ENCODE measurements around the gene MEF2B. TPM values are rescaled to one million over a fixed set of nuclear protein-coding genes. Genes with fewer than 3 reads are reported as not detected.

Gene MEF2B
- polyA plus RNA-seq, 1 donor from 2014 or later: 0.22 TPM

DNA sequence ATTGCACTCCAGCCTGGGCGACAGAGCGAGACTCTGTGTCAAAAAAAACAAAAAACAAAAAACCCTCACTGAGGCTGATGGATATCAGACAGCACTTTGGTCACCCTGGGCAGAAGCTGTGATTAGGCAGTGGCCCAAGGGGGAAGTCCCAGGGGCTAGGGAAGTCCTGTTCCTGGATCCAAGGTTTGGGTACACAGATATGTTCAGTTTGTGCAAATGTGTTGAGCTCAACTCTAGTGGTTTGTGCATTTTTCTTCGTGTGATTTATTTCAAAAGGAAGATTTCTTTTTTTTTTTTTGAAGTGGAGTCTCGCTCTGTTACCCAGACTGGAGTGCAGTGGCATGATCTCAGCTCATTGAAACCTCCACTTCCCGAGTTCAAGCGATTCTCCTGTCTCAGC lies 12.3 kb downstream of the MEF2B start:
- Histone ChIP-seq H4K20me1 (ENCODE audit: insufficient read depth) (no peaks in the 10 kb centered on the region), H3K9me2 (ENCODE audit: insufficient read depth, low read length) (no peaks in the 10 kb centered on the region), H3K36me3 (ENCODE audit: insufficient read depth, low read length) (no peaks in the 10 kb centered on the region), H3F3A (ENCODE audit: insufficient read depth, low read length, poor library complexity, severe bottlenecking) (no peaks in the 10 kb centered on the region), H3K79me2 (replicated peaks; ENCODE audit: insufficient read depth, low read length) (no peaks in the 10 kb centered on the region), H3K27me3 (ENCODE audit: insufficient read depth, low read depth, low read length) (no peaks in the 10 kb centered on the region), H2AFZ (ENCODE audit: low read depth, low read length) (no peak overlapping the region), H3K9me3 (ENCODE audit: low read length) (no peaks in the 10 kb centered on the region), H3K4me2 (ENCODE audit: low read length) (no peak overlapping the region), H3K27ac (ENCODE audit: low read length) (no peak overlapping the region), H3K9ac (ENCODE audit: low read length) (no peak overlapping the region), H3K4me3 (ENCODE audit: low read length) (no peak overlapping the region)
- no peak for TF ChIP-seq RAD21 (conservative IDR thresholded peaks at IDR 0.05)
- no peak for TF ChIP-seq MXI1 (conservative IDR thresholded peaks at IDR 0.05; ENCODE audit: poor library complexity, severe bottlenecking)
- TF ChIP-seq TAF1 (IDR thresholded peaks at IDR 0.05; ENCODE audit: low read depth): no peak
- TF ChIP-seq REST (IDR thresholded peaks at IDR 0.05; ENCODE audit: borderline replicate concordance): no peak
- TF ChIP-seq EP300 (conservative IDR thresholded peaks at IDR 0.05; ENCODE audit: poor library complexity, severe bottlenecking): no peak
- TF ChIP-seq POLR2AphosphoS5 (IDR thresholded peaks at IDR 0.05): no peak
- no peak for TF ChIP-seq EZH2 (IDR thresholded peaks at IDR 0.05; ENCODE audit: borderline replicate concordance, insufficient read depth, low read length, poor library complexity, severe bottlenecking)
- no peak for TF ChIP-seq CTCF (IDR thresholded peaks at IDR 0.05; ENCODE audit: poor library complexity, severe bottlenecking)
- no peak for TF ChIP-seq SMC3 (conservative IDR thresholded peaks at IDR 0.05; ENCODE audit: poor library complexity)

- Histone ChIP-seq H3K27me3 (ENCODE audit: insufficient read depth, low read depth, low read length) (no peaks in the 10 kb centered on the region), H3K27ac (ENCODE audit: low read length) (no peak overlapping the region), H3K4me3 (ENCODE audit: low read length) (no peak overlapping the region), H2AFZ (ENCODE audit: low read depth, low read length) (no peak overlapping the region), H4K20me1 (ENCODE audit: insufficient read depth) (no peaks in the 10 kb centered on the region), H3K4me2 (ENCODE audit: low read length) (no peak overlapping the region), H3K36me3 (ENCODE audit: insufficient read depth, low read length) (no peaks in the 10 kb centered on the region), H3K9me3 (ENCODE audit: low read length) (no peaks in the 10 kb centered on the region), H3K79me2 (replicated peaks; ENCODE audit: insufficient read depth, low read length) (no peaks in the 10 kb centered on the region), H3F3A (ENCODE audit: insufficient read depth, low read length, poor library complexity, severe bottlenecking) (no peaks in the 10 kb centered on the region), H3K9ac (ENCODE audit: low read length) (no peak overlapping the region), H3K9me2 (ENCODE audit: insufficient read depth, low read length) (no peaks in the 10 kb centered on the region)
- TF ChIP-seq EZH2 (IDR thresholded peaks at IDR 0.05; ENCODE audit: borderline replicate concordance, insufficient read depth, low read length, poor library complexity, severe bottlenecking): no peak
- TF ChIP-seq TAF1 (IDR thresholded peaks at IDR 0.05; ENCODE audit: low read depth): no peak
- no peak for TF ChIP-seq MXI1 (conservative IDR thresholded peaks at IDR 0.05; ENCODE audit: poor library complexity, severe bottlenecking)
- TF ChIP-seq RAD21 (conservative IDR thresholded peaks at IDR 0.05): no peak
- no peak for TF ChIP-seq CTCF (IDR thresholded peaks at IDR 0.05; ENCODE audit: poor library complexity, severe bottlenecking)
Measured at GRCh38 chr19:19155495-19156219, 14.4 kb downstream of the MEF2B start.
